LNCAP (cell line): ENCODE results near the gene SLC15A1.

Source experiments
- CTCF ChIP-seq: fragments of 450-650 bp; IDR thresholded peaks from 2 replicates; pipeline ENCODE4 v1.5.1; 2017; ENCODE audit warnings: mild to moderate bottlenecking

SLC15A1 gene

GRCh38 chr13:98664510-98664909 is 88.0 kb downstream of the SLC15A1 start:
- no peak for TF ChIP-seq CTCF

- no peak for TF ChIP-seq CTCF
Measured at GRCh38 chr13:98664047-98664446, 88.4 kb downstream of the SLC15A1 start.

GRCh38 chr13:98658131-98658530 is 94.3 kb downstream of the SLC15A1 start:
- TF ChIP-seq CTCF = no peak

- TF ChIP-seq CTCF = no peak
Measured at GRCh38 chr13:98657506-98658085, 94.9 kb downstream of the SLC15A1 start.

- no peak for TF ChIP-seq CTCF
Measured at GRCh38 chr13:98656223-98656622, 96.2 kb downstream of the SLC15A1 start.

GRCh38 chr13:98653463-98653985 is 98.9 kb downstream of the SLC15A1 start:
- TF ChIP-seq CTCF = peak; percentile 80

GRCh38 chr13:98652721-98653462 is 99.6 kb downstream of the SLC15A1 start:
- TF ChIP-seq CTCF = no peak
